Measurements from ENCODE around the gene MAP7. TPM values are rescaled to one million over a fixed set of nuclear protein-coding genes. Genes with fewer than 3 reads are reported as not detected.
A peak's percentile ranks its signal among the peaks of the same experiment; 100 is the strongest.

Gene MAP7
- total RNA-seq, 4 donors from 2014 or later, result 40.6 to 61.3 (median 46.6) TPM

DNA sequence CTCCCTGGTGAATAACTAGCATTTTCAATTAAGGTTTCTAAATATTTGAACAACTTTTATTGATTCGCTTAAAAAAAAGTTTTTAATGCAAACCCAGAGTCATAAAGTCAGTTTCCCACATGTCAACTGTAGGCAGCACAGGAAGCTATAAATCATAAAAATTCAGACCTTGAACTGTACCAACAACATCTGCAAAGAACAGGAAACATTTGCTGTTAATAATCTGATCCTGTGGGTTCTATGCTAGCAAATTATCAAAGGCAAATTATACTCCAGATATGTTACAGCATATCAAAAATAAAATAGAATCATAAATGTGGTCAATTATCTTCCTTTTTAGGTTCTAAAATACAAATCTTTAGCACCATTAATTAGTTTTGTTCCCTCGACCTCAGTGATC lies 16.6 kb upstream of the MAP7 start:
- no peak overlapping the region for H3K4me3 ChIP-seq
- H3K27ac ChIP-seq, result peak overlapping the region; percentile 52 to 79 (median 72)
- TF ChIP-seq POLR2A (IDR thresholded peaks at IDR 0.05) (no peak), POLR2AphosphoS5 (IDR thresholded peaks at IDR 0.05) (peak in 1 of 3 donors; percentile 4)
- TF ChIP-seq, protein P1, sequence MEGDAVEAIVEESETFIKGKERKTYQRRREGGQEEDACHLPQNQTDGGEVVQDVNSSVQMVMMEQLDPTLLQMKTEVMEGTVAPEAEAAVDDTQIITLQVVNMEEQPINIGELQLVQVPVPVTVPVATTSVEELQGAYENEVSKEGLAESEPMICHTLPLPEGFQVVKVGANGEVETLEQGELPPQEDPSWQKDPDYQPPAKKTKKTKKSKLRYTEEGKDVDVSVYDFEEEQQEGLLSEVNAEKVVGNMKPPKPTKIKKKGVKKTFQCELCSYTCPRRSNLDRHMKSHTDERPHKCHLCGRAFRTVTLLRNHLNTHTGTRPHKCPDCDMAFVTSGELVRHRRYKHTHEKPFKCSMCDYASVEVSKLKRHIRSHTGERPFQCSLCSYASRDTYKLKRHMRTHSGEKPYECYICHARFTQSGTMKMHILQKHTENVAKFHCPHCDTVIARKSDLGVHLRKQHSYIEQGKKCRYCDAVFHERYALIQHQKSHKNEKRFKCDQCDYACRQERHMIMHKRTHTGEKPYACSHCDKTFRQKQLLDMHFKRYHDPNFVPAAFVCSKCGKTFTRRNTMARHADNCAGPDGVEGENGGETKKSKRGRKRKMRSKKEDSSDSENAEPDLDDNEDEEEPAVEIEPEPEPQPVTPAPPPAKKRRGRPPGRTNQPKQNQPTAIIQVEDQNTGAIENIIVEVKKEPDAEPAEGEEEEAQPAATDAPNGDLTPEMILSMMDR (IDR thresholded peaks at IDR 0.05), result no peak
- intact Hi-C loops (cut with DNase I; ENCODE audit: low total_unique reads), result no loop called here
- no peak for DNase-seq
- no peaks in the 10 kb centered on the region for H3K36me3 ChIP-seq
- H3K9me3 ChIP-seq, result no peaks in the 10 kb centered on the region
- H3K27me3 ChIP-seq, result no peaks in the 10 kb centered on the region
- peaks cover 0 to 52% (median 11%) of the 10 kb centered on the region in 4 donors for H3K4me1 ChIP-seq
- in situ Hi-C loops (cut with MboI; ENCODE audit: low pct_ligation_motif_present in 1 of 4, low pct_unique_long_range_greater_than_20kb in 1 of 4, low sequenced_read_pairs in 3 of 4), result loop anchor here in 1 of 4 donors (25.0 kb wide), 1 partner anchor 1055 kb away; no protein-coding TSS in a partner anchor
- 32 to 41% methylated on average over 2 of the region's 2 CpGs for WGBS, 2 donors (ENCODE audit: low coverage in 1 of 2)

- WGBS, 2 donors (ENCODE audit: low coverage in 1 of 2), result 56 to 63% methylated on average over 6 of the region's 6 CpGs
- in situ Hi-C loops (cut with MboI; ENCODE audit: low pct_ligation_motif_present in 1 of 4, low pct_unique_long_range_greater_than_20kb in 1 of 4, low sequenced_read_pairs in 3 of 4) (loop anchor here in 1 of 4 donors (25.0 kb wide), 1 partner anchor 1054 kb away; no protein-coding TSS in a partner anchor), intact Hi-C loops (cut with DNase I; ENCODE audit: low total_unique reads) (no loop called here)
- DNase-seq, result peak; percentile 51
- Histone ChIP-seq H3K4me3 (no peak overlapping the region), H3K36me3 (peaks cover 0 to 4% (median 0%) of the 10 kb centered on the region in 4 donors), H3K4me1 (peaks cover 0 to 53% (median 11%) of the 10 kb centered on the region in 4 donors), H3K27ac (peak overlapping the region; percentile 52 to 79 (median 72)), H3K27me3 (no peaks in the 10 kb centered on the region), H3K9me3 (no peaks in the 10 kb centered on the region)
- peak; percentile 9 for TF ChIP-seq EP300 (IDR thresholded peaks at IDR 0.05; ENCODE audit: low read depth)
- peak in 2 of 3 donors; percentile 52 for TF ChIP-seq POLR2AphosphoS5 (IDR thresholded peaks at IDR 0.05)
- no peak for TF ChIP-seq POLR2A (IDR thresholded peaks at IDR 0.05)
These were observed 15.8 kb upstream of the MAP7 start for GRCh38 chr6:136566007-136566487.

- TF ChIP-seq, protein P1 (IDR thresholded peaks at IDR 0.05), result no peak
- TF ChIP-seq POLR2AphosphoS5 (IDR thresholded peaks at IDR 0.05) (no peak), POLR2A (IDR thresholded peaks at IDR 0.05) (no peak)
- no peak for DNase-seq
- Histone ChIP-seq H3K9me3 (no peaks in the 10 kb centered on the region), H3K4me3 (no peak overlapping the region), H3K4me1 (peaks cover 0 to 53% (median 11%) of the 10 kb centered on the region in 4 donors), H3K36me3 (peaks cover 0 to 9% (median 3%) of the 10 kb centered on the region in 4 donors), H3K27ac (peak overlapping the region in 2 of 4 donors; percentile 70 to 79), H3K27me3 (no peaks in the 10 kb centered on the region)
- in situ Hi-C loops (cut with MboI; ENCODE audit: low pct_ligation_motif_present in 1 of 4, low pct_unique_long_range_greater_than_20kb in 1 of 4, low sequenced_read_pairs in 3 of 4) (loop anchor here in 1 of 4 donors (25.0 kb wide), 1 partner anchor 1052 kb away; no protein-coding TSS in a partner anchor), intact Hi-C loops (cut with DNase I; ENCODE audit: low total_unique reads) (no loop called here)
- 57 to 59% methylated on average over 1 of the region's 1 CpG for WGBS, 2 donors (ENCODE audit: low coverage in 1 of 2)
These were observed 14.0 kb upstream of the MAP7 start for GRCh38 chr6:136564180-136564579.

GRCh38 chr6:136563386-136564152 lies 13.3 kb upstream of the MAP7 start:
- in situ Hi-C loops (cut with MboI; ENCODE audit: low pct_ligation_motif_present in 1 of 4, low pct_unique_long_range_greater_than_20kb in 1 of 4, low sequenced_read_pairs in 3 of 4) (loop anchor here in 1 of 4 donors (25.0 kb wide), 1 partner anchor 1051 kb away; no protein-coding TSS in a partner anchor), intact Hi-C loops (cut with DNase I; ENCODE audit: low total_unique reads) (no loop called here)
- TF ChIP-seq EP300 (IDR thresholded peaks at IDR 0.05; ENCODE audit: low read depth) (no peak), POLR2A (IDR thresholded peaks at IDR 0.05) (no peak), POLR2AphosphoS5 (IDR thresholded peaks at IDR 0.05) (no peak)
- TF ChIP-seq, protein P1 (IDR thresholded peaks at IDR 0.05), result no peak
- no peak for DNase-seq
- peak overlapping the region in 2 of 4 donors; percentile 70 to 79 for H3K27ac ChIP-seq
- peaks cover 0 to 10% (median 4%) of the 10 kb centered on the region in 4 donors for H3K36me3 ChIP-seq
- H3K4me3 ChIP-seq, result no peak overlapping the region
- H3K4me1 ChIP-seq, result peaks cover 0 to 53% (median 11%) of the 10 kb centered on the region in 4 donors
- 71 to 84% methylated on average over 6 of the region's 6 CpGs for WGBS, 2 donors (ENCODE audit: low coverage in 1 of 2)
- no peaks in the 10 kb centered on the region for H3K9me3 ChIP-seq
- H3K27me3 ChIP-seq, result no peaks in the 10 kb centered on the region

Measured in transverse colon (tissue), 4 donors.